MM.1S (cell line): Measurements from ENCODE around the gene RNF126.
A peak's percentile ranks its signal among the peaks of the same experiment; 100 is the strongest.

ENCODE experiments used
- DNase-seq: peaks from one replicate; pipeline ENCODE4 v3.0.0-alpha.2; 2015
- H2AFZ ChIP-seq: fragments of 300-600 bp; sonication (generic); 2 replicates; pipeline ENCODE4 v1.6.0; 2016; ENCODE audit warnings: antibody characterized with exemption, low read length
- H3F3A ChIP-seq: fragments of 300-600 bp; sonication (generic); 2 replicates; pipeline ENCODE4 v1.6.1; 2016; ENCODE audit warnings: mild to moderate bottlenecking, antibody characterized with exemption, low read length, moderate library complexity, mixed read lengths; ENCODE audit not compliant: insufficient read depth
- H3K27ac ChIP-seq: fragments of 300-600 bp; sonication (generic); 2 replicates; pipeline ENCODE4 v1.5.1; 2016; ENCODE audit warnings: mild to moderate bottlenecking, low read length
- H3K27me3 ChIP-seq: fragments of 300-600 bp; sonication (generic); replicated peaks from 2 replicates; pipeline ENCODE4 v1.6.0; 2016; ENCODE audit warnings: low read length; ENCODE audit not compliant: insufficient read depth
- H3K36me3 ChIP-seq: fragments of 300-600 bp; sonication (generic); replicated peaks from 2 replicates; pipeline ENCODE4 v1.6.1; 2016; ENCODE audit warnings: mild to moderate bottlenecking, low read length, mixed read lengths; ENCODE audit not compliant: insufficient read depth
- H3K4me1 ChIP-seq: fragments of 300-600 bp; sonication (generic); 2 replicates; pipeline ENCODE4 v1.6.1; 2016; ENCODE audit warnings: low read length, mixed read lengths
- H3K4me2 ChIP-seq: fragments of 300-600 bp; sonication (generic); 2 replicates; pipeline ENCODE4 v1.6.0; 2016; ENCODE audit warnings: low read depth, low read length
- H3K4me3 ChIP-seq: fragments of 300-600 bp; sonication (generic); 2 replicates; pipeline ENCODE4 v1.5.1; 2016; ENCODE audit warnings: low read length, mixed read lengths
- H3K79me2 ChIP-seq: fragments of 300-600 bp; sonication (generic); 2 replicates; pipeline ENCODE4 v1.6.1; 2016; ENCODE audit warnings: mixed run types, low read length, mixed read lengths
- H3K9ac ChIP-seq: fragments of 300-600 bp; sonication (generic); 2 replicates; pipeline ENCODE4 v1.6.1; 2016; ENCODE audit warnings: low read length, mixed read lengths
- H3K9me2 ChIP-seq: fragments of 300-600 bp; sonication (generic); replicated peaks from 2 replicates; pipeline ENCODE4 v1.6.1; 2016; ENCODE audit warnings: mild to moderate bottlenecking, low read length, mixed read lengths; ENCODE audit not compliant: insufficient read depth
- H3K9me3 ChIP-seq: fragments of 300-600 bp; sonication (generic); replicated peaks from 2 replicates; pipeline ENCODE4 v1.6.1; 2016; ENCODE audit warnings: mild to moderate bottlenecking, low read length, mixed read lengths; ENCODE audit not compliant: insufficient read depth
- H4K20me1 ChIP-seq: fragments of 300-600 bp; sonication (generic); 2 replicates; pipeline ENCODE4 v1.6.1; 2016; ENCODE audit warnings: mild to moderate bottlenecking, low read length, moderate library complexity, mixed read lengths; ENCODE audit not compliant: insufficient read depth
- EZH2 ChIP-seq: fragments of 300-600 bp; sonication (generic); optimal IDR thresholded peaks from 2 replicates; pipeline ENCODE3; 2017; ENCODE audit warnings: low read depth, mild to moderate bottlenecking, antibody characterized with exemption, low read length, mixed read lengths
- EZH2phosphoT487 ChIP-seq: fragments of 300-600 bp; sonication (generic); IDR thresholded peaks from 2 replicates; pipeline ENCODE4 v1.6.1; 2018; ENCODE audit warnings: antibody characterized with exemption, low read length
- TF ChIP-seq, protein P1 (sequence below): fragments of 300-600 bp; sonication (generic); IDR thresholded peaks from 2 replicates; pipeline ENCODE4 v1.5.1; 2016; ENCODE audit warnings: antibody characterized with exemption, low read length, mixed read lengths

RNF126 gene

DNA sequence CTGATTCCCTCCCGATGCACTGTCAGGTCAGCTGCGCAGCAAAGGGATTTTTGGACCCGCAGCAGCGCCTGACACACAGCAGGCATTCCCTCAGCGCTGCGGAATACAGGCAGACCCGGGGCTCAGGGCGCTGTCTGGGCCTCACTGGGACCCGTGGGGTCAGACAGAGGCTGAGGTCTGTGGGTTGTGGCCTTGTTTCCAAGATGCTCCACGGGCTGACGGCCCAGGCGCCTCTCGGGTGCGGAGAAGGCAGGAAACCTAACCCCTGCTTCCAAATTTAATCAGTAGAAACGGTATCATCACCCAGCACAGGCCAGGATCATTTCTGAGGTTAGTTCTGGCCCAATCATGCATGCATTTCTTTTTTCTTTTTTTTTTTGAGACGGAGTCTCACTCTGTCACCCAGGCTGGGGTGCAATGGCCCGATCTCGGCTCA is 686 bp upstream of the RNF126 start:
- Histone ChIP-seq H3K27ac (peak overlapping the region; percentile 43; the same call in 1 of the 2 replicates), H4K20me1 (peaks cover 23% of the 10 kb centered on the region), H2AFZ (peak overlapping the region; percentile 100), H3K27me3 (peaks cover 31% of the 10 kb centered on the region), H3F3A (peaks cover 30% of the 10 kb centered on the region), H3K36me3 (peaks cover under 1% of the 10 kb centered on the region; the same call in 1 of the 2 replicates), H3K4me2 (peak overlapping the region; percentile 100), H3K9ac (peak overlapping the region; percentile 71), H3K4me3 (peak overlapping the region; percentile 85), H3K9me3 (no peaks in the 10 kb centered on the region), H3K4me1 (peaks cover 19% of the 10 kb centered on the region), H3K9me2 (no peaks in the 10 kb centered on the region), H3K79me2 (peaks cover 46% of the 10 kb centered on the region)
- TF ChIP-seq, protein P1, sequence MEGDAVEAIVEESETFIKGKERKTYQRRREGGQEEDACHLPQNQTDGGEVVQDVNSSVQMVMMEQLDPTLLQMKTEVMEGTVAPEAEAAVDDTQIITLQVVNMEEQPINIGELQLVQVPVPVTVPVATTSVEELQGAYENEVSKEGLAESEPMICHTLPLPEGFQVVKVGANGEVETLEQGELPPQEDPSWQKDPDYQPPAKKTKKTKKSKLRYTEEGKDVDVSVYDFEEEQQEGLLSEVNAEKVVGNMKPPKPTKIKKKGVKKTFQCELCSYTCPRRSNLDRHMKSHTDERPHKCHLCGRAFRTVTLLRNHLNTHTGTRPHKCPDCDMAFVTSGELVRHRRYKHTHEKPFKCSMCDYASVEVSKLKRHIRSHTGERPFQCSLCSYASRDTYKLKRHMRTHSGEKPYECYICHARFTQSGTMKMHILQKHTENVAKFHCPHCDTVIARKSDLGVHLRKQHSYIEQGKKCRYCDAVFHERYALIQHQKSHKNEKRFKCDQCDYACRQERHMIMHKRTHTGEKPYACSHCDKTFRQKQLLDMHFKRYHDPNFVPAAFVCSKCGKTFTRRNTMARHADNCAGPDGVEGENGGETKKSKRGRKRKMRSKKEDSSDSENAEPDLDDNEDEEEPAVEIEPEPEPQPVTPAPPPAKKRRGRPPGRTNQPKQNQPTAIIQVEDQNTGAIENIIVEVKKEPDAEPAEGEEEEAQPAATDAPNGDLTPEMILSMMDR = no peak
- TF ChIP-seq EZH2 (no peak), EZH2phosphoT487 (no peak)
- DNase-seq = no peak

DNA sequence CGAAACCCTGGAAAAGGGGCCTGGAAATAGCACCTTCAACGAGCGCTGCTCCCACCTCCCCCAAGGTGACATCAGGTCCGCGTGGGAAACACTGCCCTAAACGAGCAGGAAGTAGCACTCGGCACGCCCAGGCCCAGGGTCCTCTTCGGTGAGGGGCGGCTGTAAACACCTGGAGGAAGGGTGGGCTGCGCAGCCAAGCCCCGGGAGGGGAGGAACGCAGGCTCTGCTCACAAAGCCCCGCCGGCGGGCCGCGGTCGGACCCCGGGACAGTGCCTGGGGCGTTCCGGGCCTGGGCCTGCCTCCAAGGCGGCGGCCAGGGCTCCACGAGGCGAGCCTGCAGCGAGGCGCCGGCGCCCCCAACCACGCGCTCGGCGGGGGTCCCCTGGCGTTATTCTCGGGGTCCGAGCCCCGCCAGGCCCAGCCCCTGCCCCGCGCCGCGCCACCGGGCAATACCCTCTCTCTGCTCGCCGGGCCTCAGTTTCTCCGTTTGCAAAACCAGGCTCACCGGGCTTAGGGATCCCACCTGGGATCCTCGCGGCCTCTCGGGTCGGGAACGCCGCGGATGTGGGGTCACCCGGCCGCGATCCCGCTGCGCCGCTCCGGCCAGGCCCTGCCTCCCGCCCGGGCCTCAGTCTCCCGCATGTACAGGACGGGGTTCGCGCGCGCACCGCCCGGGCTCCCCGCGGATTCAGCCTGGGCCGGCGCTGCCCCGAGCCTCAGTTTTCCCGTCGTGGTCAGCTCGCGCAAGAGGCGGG is 630 bp downstream of the RNF126 start:
- Histone ChIP-seq H3K9me3 (no peaks in the 10 kb centered on the region), H3K4me1 (peaks cover 19% of the 10 kb centered on the region), H3K9me2 (no peaks in the 10 kb centered on the region), H3K79me2 (peaks cover 59% of the 10 kb centered on the region), H3K27me3 (peaks cover 17% of the 10 kb centered on the region; the same call in 1 of the 2 replicates), H4K20me1 (peaks cover 36% of the 10 kb centered on the region), H3K4me3 (peak overlapping the region; percentile 90), H3K4me2 (peak overlapping the region; percentile 98), H3K27ac (peak overlapping the region; percentile 92), H3K36me3 (peaks cover 10% of the 10 kb centered on the region; the same call in 1 of the 2 replicates), H3F3A (peaks cover 30% of the 10 kb centered on the region), H3K9ac (peak overlapping the region; percentile 99), H2AFZ (no peak overlapping the region)
- DNase-seq = peak; percentile 78
- TF ChIP-seq EZH2phosphoT487 = no peak
- TF ChIP-seq, protein P1 = no peak

- Histone ChIP-seq H4K20me1 (peaks cover 44% of the 10 kb centered on the region), H3K27me3 (peaks cover 11% of the 10 kb centered on the region; the same call in 1 of the 2 replicates), H3K36me3 (peaks cover 14% of the 10 kb centered on the region), H3K9ac (peak overlapping the region; percentile 99), H3K4me1 (peaks cover 19% of the 10 kb centered on the region), H3K9me2 (no peaks in the 10 kb centered on the region), H3K79me2 (peaks cover 67% of the 10 kb centered on the region), H3K9me3 (no peaks in the 10 kb centered on the region), H3K27ac (peak overlapping the region; percentile 92), H3K4me3 (peak overlapping the region; percentile 90), H3F3A (peaks cover 30% of the 10 kb centered on the region), H3K4me2 (peak overlapping the region; percentile 98), H2AFZ (no peak overlapping the region)
- TF ChIP-seq, protein P1 = no peak
- TF ChIP-seq EZH2phosphoT487 = no peak
- TF ChIP-seq EZH2 = no peak
- peak; percentile 87 for DNase-seq
Observed at GRCh38 chr19:661427-662196, 1.4 kb downstream of the RNF126 start.
